HEK293 (cell line): ENCODE results near the gene MAB21L3.

Source experiments
- CTCF ChIA-PET: fragments of 350-600 bp; formaldehyde crosslinking; extraction: SDS; loops from one replicate; lab custom pipeline; 2021; ENCODE audit warnings: antibody characterized with exemption; lab: Yijun Ruan, JAX
- POLR2A ChIA-PET: fragments of 300-600 bp; formaldehyde crosslinking; extraction: SDS; loops from one replicate; lab custom pipeline; 2020; ENCODE audit warnings: antibody characterized with exemption, inconsistent platforms; lab: Yijun Ruan, JAX
- H3K27ac ChIP-seq: fragments of 200-500 bp; sonication (Bioruptor generic); 2 replicates; pipeline ENCODE4 v1.5.1; 2014; ENCODE audit warnings: low read depth, low read length, control low read depth, inconsistent platforms; ENCODE audit errors: extremely low read depth
- H3K36me3 ChIP-seq, 2 experiments: fragments of 200-500 bp in 1 of 2; sonication (Bioruptor generic) in 1 of 2; 1 replicate in 1 of 2; 2 replicates in 1 of 2; pipeline ENCODE4 v1.5.1; 2014 to 2017; ENCODE audit warnings: inconsistent platforms in 2 of 2, low read length in 2 of 2; ENCODE audit not compliant: control insufficient read depth in 2 of 2, insufficient read depth in 1 of 2
- H3K4me1 ChIP-seq: fragments of 200-500 bp; sonication (Bioruptor generic); 2 replicates; pipeline ENCODE4 v1.5.1; 2014; ENCODE audit warnings: mild to moderate bottlenecking, low read length, inconsistent platforms; ENCODE audit not compliant: control insufficient read depth, insufficient read depth
- H3K4me3 ChIP-seq: 2 replicates; pipeline ENCODE4 v1.5.1; 2011; ENCODE audit warnings: low read depth, mild to moderate bottlenecking, control low read depth, low read length, moderate library complexity
- H3K9me3 ChIP-seq: fragments of 200-500 bp; sonication (Bioruptor generic); 2 replicates; pipeline ENCODE4 v1.5.1; 2014; ENCODE audit warnings: low read depth, low read length, inconsistent platforms; ENCODE audit not compliant: control insufficient read depth, insufficient read depth
- OVOL3 ChIP-seq: fragments of 450-650 bp; formaldehyde crosslinking; IDR thresholded peaks from 2 replicates; pipeline ENCODE4 v1.5.1; 2016; ENCODE audit warnings: missing biosample characterization, missing genetic modification characterization
- SALL2 ChIP-seq: fragments of 450-650 bp; formaldehyde crosslinking; IDR thresholded peaks from 2 replicates; pipeline ENCODE4 v1.5.0; 2017; ENCODE audit warnings: missing biosample characterization, mild to moderate bottlenecking, missing genetic modification characterization, borderline replicate concordance
- ZNF184 ChIP-seq: fragments of 450-650 bp; IDR thresholded peaks from 2 replicates; pipeline ENCODE4 v1.5.1; 2018; ENCODE audit warnings: missing biosample characterization, mild to moderate bottlenecking, missing genetic modification characterization
- ZNF223 ChIP-seq: fragments of 450-650 bp; formaldehyde crosslinking; IDR thresholded peaks from 2 replicates; pipeline ENCODE4 v1.5.1; 2016; ENCODE audit warnings: missing biosample characterization, missing genetic modification characterization
- ZNF248 ChIP-seq: fragments of 450-650 bp; formaldehyde crosslinking; IDR thresholded peaks from 2 replicates; pipeline ENCODE4 v1.5.1; 2017; ENCODE audit warnings: missing biosample characterization, missing genetic modification characterization
- ZNF335 ChIP-seq: fragments of 450-650 bp; formaldehyde crosslinking; conservative IDR thresholded peaks from 2 replicates; pipeline ENCODE4 v1.5.1; 2016; ENCODE audit warnings: missing biosample characterization, missing genetic modification characterization
- ZNF426 ChIP-seq: fragments of 450-650 bp; formaldehyde crosslinking; IDR thresholded peaks from 2 replicates; pipeline ENCODE4 v1.5.1; 2017; ENCODE audit warnings: missing biosample characterization, missing genetic modification characterization, mild to moderate bottlenecking, inconsistent platforms, moderate library complexity
- ZNF433 ChIP-seq: fragments of 450-650 bp; formaldehyde crosslinking; IDR thresholded peaks from 2 replicates; pipeline ENCODE4 v1.5.1; 2016; ENCODE audit warnings: missing biosample characterization, missing genetic modification characterization, low read depth
- ZNF473 ChIP-seq: fragments of 450-650 bp; formaldehyde crosslinking; IDR thresholded peaks from 2 replicates; pipeline ENCODE4 v1.5.1; 2017; ENCODE audit warnings: missing biosample characterization, missing genetic modification characterization
- ZNF621 ChIP-seq: fragments of 450-650 bp; formaldehyde crosslinking; IDR thresholded peaks from 2 replicates; pipeline ENCODE4 v1.5.1; 2017; ENCODE audit warnings: missing biosample characterization, missing genetic modification characterization
- ZNF623 ChIP-seq: fragments of 450-650 bp; formaldehyde crosslinking; IDR thresholded peaks from 2 replicates; pipeline ENCODE4 v1.5.1; 2016; ENCODE audit warnings: missing biosample characterization, missing genetic modification characterization
- ZNF76 ChIP-seq: fragments of 450-650 bp; formaldehyde crosslinking; IDR thresholded peaks from 2 replicates; pipeline ENCODE4; 2016; ENCODE audit warnings: low read depth, missing biosample characterization, missing genetic modification characterization, borderline replicate concordance
- ZNF776 ChIP-seq: fragments of 450-650 bp; formaldehyde crosslinking; IDR thresholded peaks from 2 replicates; pipeline ENCODE4 v1.5.0; 2017; ENCODE audit warnings: missing biosample characterization, missing genetic modification characterization, borderline replicate concordance
- TF ChIP-seq, protein P1 (sequence below): fragments of 450-650 bp; formaldehyde crosslinking; IDR thresholded peaks from 2 replicates; pipeline ENCODE4 v1.5.1; 2016; ENCODE audit warnings: missing biosample characterization, missing genetic modification characterization, low read depth
- TF ChIP-seq, protein P2 (sequence below): fragments of 450-650 bp; formaldehyde crosslinking; IDR thresholded peaks from 2 replicates; pipeline ENCODE4 v1.5.1; 2016; ENCODE audit warnings: missing biosample characterization, missing genetic modification characterization
- TF ChIP-seq, protein P3 (sequence below): fragments of 450-650 bp; formaldehyde crosslinking; IDR thresholded peaks from 2 replicates; pipeline ENCODE4 v1.5.1; 2016; ENCODE audit warnings: missing biosample characterization, missing genetic modification characterization, borderline replicate concordance
- TF ChIP-seq, protein P4 (sequence below): fragments of 450-650 bp; formaldehyde crosslinking; IDR thresholded peaks from 2 replicates; pipeline ENCODE4 v1.5.1; 2016; ENCODE audit warnings: missing biosample characterization, missing genetic modification characterization
- TF ChIP-seq, protein P5 (sequence below): fragments of 450-650 bp; formaldehyde crosslinking; IDR thresholded peaks from 2 replicates; pipeline ENCODE4; 2016; ENCODE audit warnings: missing biosample characterization, missing genetic modification characterization
- TF ChIP-seq, protein P6 (sequence below): fragments of 450-650 bp; formaldehyde crosslinking; IDR thresholded peaks from 2 replicates; pipeline ENCODE4 v1.5.1; 2016; ENCODE audit warnings: missing biosample characterization, missing genetic modification characterization

MAB21L3 gene

DNA sequence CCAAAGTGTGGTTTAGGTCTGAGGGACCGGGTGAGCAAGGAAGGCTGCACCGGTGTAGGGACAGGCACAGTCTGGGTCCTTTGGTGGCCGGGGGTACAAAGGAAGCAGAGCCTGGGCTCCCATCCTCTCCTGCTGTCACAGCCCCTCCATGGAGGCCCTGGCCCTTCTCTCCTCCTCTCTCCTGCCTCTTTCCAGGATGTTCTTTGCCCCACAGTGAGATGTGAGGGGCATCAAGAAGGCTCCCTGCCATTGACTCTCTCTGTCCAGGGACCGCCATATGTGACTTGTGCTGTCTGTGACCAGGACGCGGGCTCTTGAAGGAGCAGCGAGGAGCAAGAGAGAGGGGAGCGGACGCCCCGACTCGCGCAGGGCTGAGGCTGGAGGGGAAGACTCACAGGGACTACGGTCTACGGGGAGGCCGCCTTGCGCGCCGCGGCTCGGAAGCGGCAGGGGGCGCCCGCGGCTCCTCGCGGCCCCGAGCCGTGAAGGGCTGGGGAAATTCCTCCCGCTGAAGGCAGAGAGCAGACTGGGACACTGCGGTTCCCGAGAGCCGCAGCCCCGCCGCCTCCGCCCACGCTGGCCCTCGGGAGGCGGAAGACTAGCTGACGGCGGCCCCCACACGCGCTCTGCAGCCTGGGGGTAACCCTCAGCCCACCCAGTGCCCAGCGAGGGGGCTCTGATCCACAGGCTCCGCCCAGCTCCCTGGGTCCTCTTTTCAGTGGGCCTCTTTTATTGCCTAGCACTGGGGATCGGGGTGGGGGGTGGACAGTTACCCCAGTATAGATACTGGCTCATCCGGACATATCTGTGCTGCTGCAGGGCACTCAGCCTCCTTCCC, 40.8 kb downstream of the MAB21L3 start (continued):
- TF ChIP-seq, protein P1, sequence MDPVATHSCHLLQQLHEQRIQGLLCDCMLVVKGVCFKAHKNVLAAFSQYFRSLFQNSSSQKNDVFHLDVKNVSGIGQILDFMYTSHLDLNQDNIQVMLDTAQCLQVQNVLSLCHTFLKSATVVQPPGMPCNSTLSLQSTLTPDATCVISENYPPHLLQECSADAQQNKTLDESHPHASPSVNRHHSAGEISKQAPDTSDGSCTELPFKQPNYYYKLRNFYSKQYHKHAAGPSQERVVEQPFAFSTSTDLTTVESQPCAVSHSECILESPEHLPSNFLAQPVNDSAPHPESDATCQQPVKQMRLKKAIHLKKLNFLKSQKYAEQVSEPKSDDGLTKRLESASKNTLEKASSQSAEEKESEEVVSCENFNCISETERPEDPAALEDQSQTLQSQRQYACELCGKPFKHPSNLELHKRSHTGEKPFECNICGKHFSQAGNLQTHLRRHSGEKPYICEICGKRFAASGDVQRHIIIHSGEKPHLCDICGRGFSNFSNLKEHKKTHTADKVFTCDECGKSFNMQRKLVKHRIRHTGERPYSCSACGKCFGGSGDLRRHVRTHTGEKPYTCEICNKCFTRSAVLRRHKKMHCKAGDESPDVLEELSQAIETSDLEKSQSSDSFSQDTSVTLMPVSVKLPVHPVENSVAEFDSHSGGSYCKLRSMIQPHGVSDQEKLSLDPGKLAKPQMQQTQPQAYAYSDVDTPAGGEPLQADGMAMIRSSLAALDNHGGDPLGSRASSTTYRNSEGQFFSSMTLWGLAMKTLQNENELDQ (tag by site-specific recombination), result no peak
- TF ChIP-seq, protein P2, sequence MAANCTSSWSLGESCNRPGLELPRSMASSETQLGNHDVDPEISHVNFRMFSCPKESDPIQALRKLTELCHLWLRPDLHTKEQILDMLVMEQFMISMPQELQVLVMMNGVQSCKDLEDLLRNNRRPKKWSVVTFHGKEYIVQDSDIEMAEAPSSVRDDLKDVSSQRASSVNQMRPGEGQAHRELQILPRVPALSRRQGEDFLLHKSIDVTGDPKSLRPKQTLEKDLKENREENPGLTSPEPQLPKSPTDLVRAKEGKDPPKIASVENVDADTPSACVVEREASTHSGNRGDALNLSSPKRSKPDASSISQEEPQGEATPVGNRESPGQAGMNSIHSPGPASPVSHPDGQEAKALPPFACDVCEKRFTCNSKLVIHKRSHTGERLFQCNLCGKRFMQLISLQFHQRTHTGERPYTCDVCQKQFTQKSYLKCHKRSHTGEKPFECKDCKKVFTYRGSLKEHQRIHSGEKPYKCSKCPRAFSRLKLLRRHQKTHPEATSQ (tag by site-specific recombination), result no peak; the same call in 1 of the 2 replicates
- TF ChIP-seq ZNF621 (tag by site-specific recombination) (no peak), OVOL3 (no peak), ZNF776 (tag by site-specific recombination) (no peak)
- TF ChIP-seq, all 188 proteins: peak for 31

DNA sequence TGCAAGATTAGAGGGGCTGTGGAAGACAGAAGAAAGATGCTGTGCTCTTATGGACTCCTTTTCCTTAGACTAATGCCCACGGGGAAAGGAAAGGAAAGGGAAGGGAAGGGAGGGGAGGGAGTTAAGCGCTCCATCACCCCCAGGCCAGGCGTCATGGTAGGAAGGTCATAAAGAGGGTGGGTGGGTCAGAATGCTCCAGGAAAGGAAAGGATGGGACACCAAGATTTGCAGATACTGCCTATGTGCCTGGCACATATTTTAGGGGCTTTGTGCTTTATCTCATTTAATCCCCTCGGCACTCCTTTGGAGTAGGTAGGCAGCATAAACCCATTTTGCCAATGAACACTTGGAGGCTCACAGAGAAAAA, 41.4 kb downstream of the MAB21L3 start:
- POLR2A ChIA-PET, result interaction anchor here (0.6 kb wide), 1 partner anchor 553 kb away, joined by 3 read pairs; no protein-coding TSS in a partner anchor
- no peaks in the 10 kb centered on the region for H3K4me1 ChIP-seq
- TF ChIP-seq SALL2 (tag by site-specific recombination) (no peak), ZNF433 (no peak), ZNF335 (tag by site-specific recombination) (0 out of 2 replicates have a peak, but pooled peaks have one; percentile 25), ZNF426 (tag by site-specific recombination) (no peak)
- H3K27ac ChIP-seq, result no peak overlapping the region; the same call in 1 of the 2 replicates
- peak overlapping the region; percentile 42; the same call in 1 of the 2 replicates for H3K4me3 ChIP-seq
- no peaks in the 10 kb centered on the region for H3K9me3 ChIP-seq
- H3K36me3 ChIP-seq, result no peaks in the 10 kb centered on the region
- CTCF ChIA-PET, result interaction anchor here (0.6 to 5.6 kb wide), 18 partner anchors 8 to 1684 kb away, joined by 3 to 48 read pairs (median 4); no protein-coding TSS in a partner anchor

DNA sequence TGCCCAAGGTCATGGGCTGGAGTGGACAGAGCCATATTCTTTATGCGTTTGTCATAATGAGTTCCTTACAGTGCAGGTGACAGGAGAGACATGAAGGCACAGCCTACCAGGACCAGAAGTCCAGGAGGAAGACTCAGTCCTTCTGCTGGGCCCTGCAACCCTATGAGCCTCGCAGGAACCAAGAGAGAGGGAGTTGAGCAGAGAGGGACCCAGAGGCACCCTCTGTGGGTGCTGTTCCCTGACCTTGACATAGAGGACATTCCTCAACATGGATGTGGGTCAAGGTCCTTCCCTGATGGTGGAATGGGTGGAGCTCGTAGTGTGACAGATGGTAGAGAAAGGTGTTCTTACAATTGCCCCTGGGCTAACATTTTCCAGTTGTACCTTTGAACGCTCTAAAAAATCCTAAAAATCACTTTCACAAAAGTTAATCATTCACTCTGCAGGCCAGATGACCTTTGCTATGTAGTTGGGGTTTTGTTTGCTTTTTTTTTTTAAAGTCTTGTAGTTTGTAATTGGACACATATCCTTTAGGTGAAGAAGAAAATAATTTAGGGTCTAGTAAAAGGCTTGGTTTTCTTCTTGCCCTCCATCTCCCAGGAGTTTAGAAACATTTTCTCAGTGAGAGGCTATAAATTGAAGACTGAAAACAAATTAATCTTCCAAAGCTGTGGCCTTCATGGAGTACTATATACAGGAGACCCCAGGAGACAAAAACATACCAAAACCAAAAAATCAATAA, 41.9 kb downstream of the MAB21L3 start:
- Histone ChIP-seq H3K36me3 (no peaks in the 10 kb centered on the region), H3K4me3 (no peak overlapping the region), H3K4me1 (no peaks in the 10 kb centered on the region), H3K9me3 (no peaks in the 10 kb centered on the region), H3K27ac (no peak overlapping the region)
- ChIA-PET POLR2A (no interaction called here), CTCF (interaction anchor here (0.6 to 5.6 kb wide), 7 partner anchors 10 to 355 kb away, joined by 3 to 48 read pairs (median 6); no protein-coding TSS in a partner anchor)
- TF ChIP-seq ZNF248, result no peak
- TF ChIP-seq ZNF184 (tag by site-specific recombination), result no peak
- TF ChIP-seq, protein P3, sequence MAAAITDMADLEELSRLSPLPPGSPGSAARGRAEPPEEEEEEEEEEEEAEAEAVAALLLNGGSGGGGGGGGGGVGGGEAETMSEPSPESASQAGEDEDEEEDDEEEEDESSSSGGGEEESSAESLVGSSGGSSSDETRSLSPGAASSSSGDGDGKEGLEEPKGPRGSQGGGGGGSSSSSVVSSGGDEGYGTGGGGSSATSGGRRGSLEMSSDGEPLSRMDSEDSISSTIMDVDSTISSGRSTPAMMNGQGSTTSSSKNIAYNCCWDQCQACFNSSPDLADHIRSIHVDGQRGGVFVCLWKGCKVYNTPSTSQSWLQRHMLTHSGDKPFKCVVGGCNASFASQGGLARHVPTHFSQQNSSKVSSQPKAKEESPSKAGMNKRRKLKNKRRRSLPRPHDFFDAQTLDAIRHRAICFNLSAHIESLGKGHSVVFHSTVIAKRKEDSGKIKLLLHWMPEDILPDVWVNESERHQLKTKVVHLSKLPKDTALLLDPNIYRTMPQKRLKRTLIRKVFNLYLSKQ (tag by site-specific recombination), result no peak
- no peak for TF ChIP-seq ZNF223 (tag by site-specific recombination)
- TF ChIP-seq, protein P4, sequence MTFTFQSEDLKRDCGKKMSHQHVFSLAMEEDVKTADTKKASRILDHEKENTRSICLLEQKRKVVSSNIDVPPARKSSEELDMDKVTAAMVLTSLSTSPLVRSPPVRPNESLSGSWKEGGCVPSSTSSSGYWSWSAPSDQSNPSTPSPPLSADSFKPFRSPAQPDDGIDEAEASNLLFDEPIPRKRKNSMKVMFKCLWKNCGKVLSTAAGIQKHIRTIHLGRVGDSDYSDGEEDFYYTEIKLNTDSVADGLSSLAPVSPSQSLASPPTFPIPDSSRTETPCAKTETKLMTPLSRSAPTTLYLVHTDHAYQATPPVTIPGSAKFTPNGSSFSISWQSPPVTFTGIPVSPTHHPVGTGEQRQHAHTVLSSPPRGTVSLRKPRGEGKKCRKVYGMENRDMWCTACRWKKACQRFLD (tag by site-specific recombination), result no peak
- TF ChIP-seq, protein P5, sequence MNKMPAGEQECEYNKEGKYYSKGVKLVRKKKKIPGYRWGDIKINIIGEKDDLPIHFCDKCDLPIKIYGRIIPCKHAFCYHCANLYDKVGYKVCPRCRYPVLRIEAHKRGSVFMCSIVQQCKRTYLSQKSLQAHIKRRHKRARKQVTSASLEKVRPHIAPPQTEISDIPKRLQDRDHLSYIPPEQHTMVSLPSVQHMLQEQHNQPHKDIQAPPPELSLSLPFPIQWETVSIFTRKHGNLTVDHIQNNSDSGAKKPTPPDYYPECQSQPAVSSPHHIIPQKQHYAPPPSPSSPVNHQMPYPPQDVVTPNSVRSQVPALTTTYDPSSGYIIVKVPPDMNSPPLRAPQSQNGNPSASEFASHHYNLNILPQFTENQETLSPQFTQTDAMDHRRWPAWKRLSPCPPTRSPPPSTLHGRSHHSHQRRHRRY, result no peak
- TF ChIP-seq ZNF623 (tag by site-specific recombination), result no peak
- no peak for TF ChIP-seq ZNF473
- TF ChIP-seq, protein P6, sequence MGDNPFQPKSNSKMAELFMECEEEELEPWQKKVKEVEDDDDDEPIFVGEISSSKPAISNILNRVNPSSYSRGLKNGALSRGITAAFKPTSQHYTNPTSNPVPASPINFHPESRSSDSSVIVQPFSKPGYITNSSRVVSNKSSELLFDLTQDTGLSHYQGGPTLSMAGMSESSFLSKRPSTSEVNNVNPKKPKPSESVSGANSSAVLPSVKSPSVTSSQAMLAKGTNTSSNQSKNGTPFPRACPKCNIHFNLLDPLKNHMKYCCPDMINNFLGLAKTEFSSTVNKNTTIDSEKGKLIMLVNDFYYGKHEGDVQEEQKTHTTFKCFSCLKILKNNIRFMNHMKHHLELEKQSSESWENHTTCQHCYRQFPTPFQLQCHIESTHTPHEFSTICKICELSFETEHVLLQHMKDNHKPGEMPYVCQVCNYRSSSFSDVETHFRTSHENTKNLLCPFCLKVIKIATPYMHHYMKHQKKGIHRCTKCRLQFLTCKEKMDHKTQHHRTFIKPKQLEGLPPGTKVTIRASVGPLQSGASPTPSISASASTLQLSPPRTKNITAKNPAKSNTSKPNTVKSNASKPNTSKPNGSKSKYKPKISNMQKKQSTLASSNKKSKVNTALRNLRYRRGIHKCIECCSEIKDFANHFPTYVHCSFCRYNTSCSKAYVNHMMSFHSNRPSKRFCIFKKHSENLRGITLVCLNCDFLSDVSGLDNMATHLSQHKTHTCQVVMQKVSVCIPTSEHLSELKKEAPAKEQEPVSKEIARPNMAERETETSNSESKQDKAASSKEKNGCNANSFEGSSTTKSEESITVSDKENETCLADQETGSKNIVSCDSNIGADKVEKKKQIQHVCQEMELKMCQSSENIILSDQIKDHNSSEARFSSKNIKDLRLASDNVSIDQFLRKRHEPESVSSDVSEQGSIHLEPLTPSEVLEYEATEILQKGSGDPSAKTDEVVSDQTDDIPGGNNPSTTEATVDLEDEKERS, result no peak
- no peak for TF ChIP-seq ZNF76 (tag by site-specific recombination)
